Stimulated activated CD4-positive, alpha-beta T cell treated with anti-CD3 and anti-CD28 coated beads, Interleukin-15, amount 100 ng/mL, for 48 hours (primary cell): ENCODE data around the gene DNAL4.

Source experiments
- DNase-seq, 2 donors: peaks; one replicate each; pipeline ENCODE4 v3.0.0-alpha.2; 2020; ENCODE audit warnings: low read depth in 2 of 2

DNAL4 gene

DNA sequence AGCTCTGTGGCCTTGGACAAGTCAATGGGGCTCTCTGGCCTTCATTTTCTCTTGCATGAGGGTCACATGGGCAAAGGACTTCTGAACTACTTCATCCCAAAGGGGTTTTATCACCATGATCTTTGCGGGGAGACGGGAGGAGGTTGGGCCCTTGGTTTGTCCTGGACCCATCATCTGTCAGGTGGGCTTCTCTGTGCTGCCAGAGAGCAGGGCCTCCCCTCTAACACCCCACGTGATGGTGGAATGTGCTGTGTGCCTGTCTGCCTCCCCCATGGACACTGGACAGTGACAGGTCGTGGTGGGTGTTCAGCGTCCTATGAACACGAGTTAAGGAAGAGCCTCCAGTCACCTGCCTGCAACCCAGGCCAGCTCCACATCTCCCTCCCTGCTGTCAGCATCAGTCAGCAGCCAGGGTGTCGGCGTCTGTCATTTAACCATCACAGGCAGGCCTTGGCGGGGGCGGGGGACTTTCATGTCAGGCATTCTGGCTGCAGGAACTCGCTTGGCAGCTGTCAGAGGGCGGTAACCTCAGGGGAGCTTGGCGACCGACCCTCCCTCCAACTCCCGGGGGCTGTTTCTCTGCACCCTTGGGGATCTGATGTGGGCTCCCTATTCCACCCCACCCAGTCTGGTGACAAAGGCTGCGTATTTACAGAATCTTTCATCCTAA is 35.5 kb downstream of the DNAL4 start:
- DNase-seq, result peak in 1 of 2 donors; percentile 74

GRCh38 chr22:38757464-38757757 is 36.5 kb downstream of the DNAL4 start:
- no peak for DNase-seq

DNA sequence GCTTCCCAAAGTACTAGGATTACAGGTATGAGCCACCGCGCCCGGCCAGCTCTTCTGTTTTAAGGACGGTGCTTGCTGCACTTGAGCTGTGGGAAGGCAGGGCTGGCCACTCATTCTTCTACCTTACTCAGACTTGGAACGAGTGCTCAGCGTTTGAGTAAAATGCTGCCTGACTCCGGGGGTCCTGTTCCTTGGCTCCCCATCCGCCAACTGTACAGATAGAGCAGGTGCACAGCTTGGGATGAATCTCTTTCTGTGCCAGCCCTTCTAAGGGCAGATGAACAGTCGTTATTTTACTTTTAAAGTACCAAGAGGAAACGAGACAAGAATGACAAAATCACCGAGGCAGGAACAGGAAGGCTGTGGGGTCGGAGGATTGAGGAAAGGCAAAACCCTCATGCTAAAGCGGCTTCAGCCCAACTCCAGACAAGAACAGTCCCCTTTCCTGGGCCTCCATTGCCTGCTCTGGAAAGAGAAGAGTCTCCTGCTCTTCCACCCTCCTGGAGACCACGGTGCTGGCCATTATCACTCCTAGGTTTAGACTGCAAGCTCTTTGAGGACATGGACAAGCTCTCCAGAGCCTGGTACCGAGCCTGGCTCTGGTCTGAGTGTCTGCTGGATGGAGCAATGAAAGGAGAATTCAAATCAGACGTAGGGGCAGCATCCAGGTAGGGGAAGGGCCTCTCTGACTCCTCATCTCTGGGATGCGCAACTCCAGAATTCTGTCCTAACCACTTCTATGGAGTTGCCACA is 37.1 kb downstream of the DNAL4 start:
- DNase-seq, result no peak

DNA sequence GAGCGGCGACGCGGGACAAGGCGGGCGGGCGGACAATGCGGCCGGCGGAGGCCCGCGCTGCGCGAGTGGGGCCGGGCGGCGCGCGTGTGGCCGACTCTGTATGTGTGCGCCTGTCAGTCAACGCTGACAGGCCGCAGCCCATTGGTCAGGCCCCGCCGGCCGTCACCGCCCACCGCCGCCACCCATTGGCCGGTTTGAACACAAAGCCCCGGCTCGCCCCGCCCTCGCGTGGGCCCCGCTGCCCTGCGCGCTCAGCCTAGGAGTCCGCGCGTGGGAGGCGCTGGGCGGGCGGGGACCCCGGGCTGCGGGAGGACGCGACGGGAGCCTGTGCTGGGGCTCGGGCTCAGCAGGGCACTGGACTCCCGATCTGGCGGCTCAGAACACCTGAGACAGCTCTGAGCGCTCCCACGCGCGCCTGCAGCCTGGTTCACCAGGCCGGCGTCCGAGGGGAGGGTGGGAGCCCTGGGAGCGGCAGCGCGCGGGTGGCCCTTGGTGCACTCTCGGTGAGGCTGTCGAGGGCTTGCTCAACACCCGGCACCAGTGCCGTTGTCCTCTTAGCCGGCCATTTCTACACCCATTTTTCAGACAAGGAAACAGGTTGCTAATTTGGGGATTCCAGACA is 37.9 kb downstream of the DNAL4 start, which contains the start of gene SUN2:
Gene SUN2 (minus strand): TSS at position 88 of the 622 bp plus-strand sequence. CDS start 3,370 bp downstream, outside the sequence.
- peak; percentile 81 to 89 for DNase-seq

- DNase-seq, result peak in 1 of 2 donors; percentile 39
These were observed 38.6 kb downstream of the DNAL4 start for GRCh38 chr22:38755155-38755910.

- peak in 1 of 2 donors; percentile 25 for DNase-seq
These were observed 39.2 kb downstream of the DNAL4 start for GRCh38 chr22:38754751-38755154.

DNA sequence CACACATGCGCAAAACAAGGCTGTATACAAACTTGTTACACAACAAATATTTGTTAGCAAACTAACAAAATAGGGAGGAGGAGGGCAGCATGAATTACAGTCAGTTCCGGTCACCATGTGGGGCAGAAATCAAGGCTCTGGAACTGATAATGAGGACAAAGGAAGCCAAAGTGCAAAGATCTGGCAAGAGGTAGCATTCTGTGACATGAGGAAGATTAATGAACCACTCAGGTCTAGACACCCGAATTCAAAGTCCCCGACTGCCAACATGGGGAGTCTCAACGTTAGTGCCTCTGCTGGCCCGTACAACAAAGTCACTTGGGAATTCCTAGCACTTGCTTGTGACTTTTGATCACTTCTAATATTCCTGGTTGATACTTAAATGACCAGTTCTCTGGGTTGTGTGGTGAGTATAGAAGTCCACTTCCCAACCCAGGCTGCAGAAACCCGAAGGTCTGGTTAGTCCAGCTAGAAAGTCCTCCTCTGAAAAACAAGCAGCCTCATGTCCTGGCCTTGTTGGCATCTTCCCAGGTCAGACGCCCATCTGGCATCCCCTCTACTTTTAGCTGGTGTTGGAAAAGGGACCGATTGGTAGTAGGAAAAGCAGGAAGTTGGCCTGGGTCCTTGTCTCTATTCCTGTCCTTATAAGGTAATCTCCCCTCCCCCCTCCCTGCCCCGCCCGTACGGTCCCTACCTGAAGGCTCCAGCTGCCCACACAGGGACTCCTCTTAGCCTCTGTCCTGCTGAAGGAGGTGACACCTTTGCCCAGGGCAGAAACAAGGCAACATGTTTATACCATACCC is 39.8 kb downstream of the DNAL4 start:
- DNase-seq, result no peak

GRCh38 chr22:38751422-38752346 is 42.3 kb downstream of the DNAL4 start:
- DNase-seq, result peak in 1 of 2 donors; percentile 52

GRCh38 chr22:38751066-38751421 is 42.9 kb downstream of the DNAL4 start:
- DNase-seq, result no peak

DNA sequence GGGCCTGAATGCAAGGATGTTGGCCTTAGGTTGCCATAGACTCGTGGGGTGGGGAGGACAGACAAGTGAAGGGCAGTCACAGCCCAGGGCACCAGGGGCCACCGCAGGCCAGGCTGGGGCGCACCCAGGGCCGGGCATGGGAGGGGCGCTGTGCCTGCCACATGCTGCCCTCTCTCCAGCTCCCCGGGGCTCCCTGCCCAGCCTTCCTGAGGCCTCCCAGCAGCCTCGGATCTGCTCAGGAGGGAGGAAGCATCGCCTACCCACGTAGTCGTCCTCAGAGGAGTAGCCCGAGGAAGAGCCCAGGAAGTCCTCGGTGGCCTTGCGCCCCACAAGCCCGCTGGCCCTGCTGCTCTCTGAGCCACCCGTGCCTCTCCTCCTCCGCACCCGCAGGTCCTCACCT is 43.3 kb downstream of the DNAL4 start:
- DNase-seq, result no peak

- no peak for DNase-seq
These were observed 43.8 kb downstream of the DNAL4 start for GRCh38 chr22:38750104-38750503.

GRCh38 chr22:38748487-38749136 is 45.3 kb downstream of the DNAL4 start:
- DNase-seq, result no peak

DNA sequence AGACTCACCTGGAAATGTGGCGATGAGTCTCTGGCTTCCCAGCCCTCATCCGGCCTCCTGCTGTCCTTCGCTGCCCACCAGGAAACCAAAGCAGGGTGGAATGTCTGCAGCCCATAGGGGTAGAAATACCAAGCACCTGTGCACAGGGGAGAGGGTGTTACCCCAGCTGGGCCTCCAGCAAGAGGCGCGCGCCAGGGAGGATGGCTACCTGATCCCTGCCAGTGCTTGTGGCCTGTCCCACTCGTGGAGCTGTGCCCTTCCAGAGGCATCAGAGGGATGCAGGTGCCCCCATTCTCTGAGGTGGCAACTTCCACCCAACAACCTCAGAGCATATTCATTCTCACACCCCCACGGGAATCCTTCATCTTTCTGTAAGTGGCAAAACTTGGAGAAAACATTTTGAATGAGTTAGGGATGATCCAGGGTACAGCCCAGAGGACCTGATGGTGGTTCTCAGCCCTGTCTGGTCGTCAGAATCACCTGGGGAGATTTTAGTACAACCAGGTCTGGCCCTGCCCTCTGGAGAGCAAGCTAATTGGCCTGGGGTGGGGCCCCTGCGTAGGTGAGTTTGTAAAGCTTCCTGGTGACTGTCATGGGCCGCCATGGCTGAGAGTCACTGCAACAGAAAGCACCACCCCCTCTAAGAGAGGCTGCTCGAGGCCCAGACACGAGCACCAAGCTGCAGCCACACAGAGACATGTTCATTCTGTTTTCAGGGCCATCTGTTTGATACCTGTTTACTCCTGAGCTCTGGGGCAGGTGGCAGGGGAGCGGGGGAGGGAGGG is 48.1 kb downstream of the DNAL4 start:
- no peak for DNase-seq

DNA sequence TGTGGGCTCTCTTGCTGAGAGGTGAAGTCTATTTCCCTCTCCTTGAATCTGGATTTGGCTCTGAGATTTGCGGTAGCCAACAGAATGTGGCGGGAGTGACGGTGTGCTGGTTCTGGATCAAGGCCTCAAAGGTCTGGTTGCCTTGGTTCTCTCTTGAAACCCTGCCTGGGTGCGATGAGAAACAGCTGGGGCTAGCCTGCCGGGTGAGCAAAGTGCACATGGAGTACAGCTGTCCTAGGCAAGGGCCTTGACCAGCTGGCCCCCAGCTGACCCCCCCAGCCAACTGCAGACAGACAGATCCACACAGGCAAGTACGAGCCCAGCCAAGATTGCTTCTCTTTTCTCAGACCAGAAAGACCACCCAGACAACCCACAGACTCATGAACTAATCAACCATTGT is 49.0 kb downstream of the DNAL4 start:
- no peak for DNase-seq

GRCh38 chr22:38742176-38742942 is 51.6 kb downstream of the DNAL4 start:
- no peak for DNase-seq

GRCh38 chr22:38741576-38741975 is 52.4 kb downstream of the DNAL4 start:
- DNase-seq, result no peak

GRCh38 chr22:38741166-38741565 is 52.8 kb downstream of the DNAL4 start:
- no peak for DNase-seq

DNA sequence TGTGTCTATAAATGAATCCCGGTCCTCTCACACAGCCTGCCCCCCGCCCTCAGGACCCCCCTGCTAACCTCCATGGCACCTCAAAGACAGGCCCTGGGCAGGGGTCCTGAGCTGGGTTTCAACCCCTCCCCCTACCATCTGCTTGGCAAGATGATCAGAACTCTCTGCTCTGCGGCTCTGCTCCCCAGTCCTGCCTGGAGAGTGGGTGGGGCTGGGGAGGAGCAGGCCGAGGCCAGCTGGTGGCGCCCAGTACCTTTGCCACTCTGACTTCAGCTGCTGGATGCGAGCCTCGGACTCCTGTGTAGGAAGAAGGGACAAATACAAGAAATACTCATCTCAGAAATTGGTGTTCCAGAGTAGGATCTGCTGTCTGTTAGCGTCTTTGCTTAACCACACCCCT is 53.2 kb downstream of the DNAL4 start:
- no peak for DNase-seq
